Activated naive CD8-positive, alpha-beta T cell treated with anti-CD3 and anti-CD28 coated beads for 36 hours (primary cell): Measurements from ENCODE around the gene TTC28. TPM values are rescaled to one million over a fixed set of nuclear protein-coding genes. Genes with fewer than 3 reads are reported as not detected.
"Not testable (repeated sequence)": the region's sequence is repeated elsewhere in the genome, so short reads cannot be mapped to it uniquely, and the experiment has no call there.

ENCODE experiments used
- DNase-seq: peaks from one replicate; pipeline ENCODE4 v3.0.0; 2021
- H3K27ac Mint-ChIP-seq: one replicate; pipeline ENCODE4 v1.8.0; 2022; ENCODE audit warnings: mild to moderate bottlenecking, moderate library complexity, mixed read lengths
- H3K27me3 Mint-ChIP-seq: one replicate; pipeline ENCODE4 v1.8.0; 2022; ENCODE audit warnings: mild to moderate bottlenecking, mixed read lengths
- H3K36me3 Mint-ChIP-seq: one replicate; pipeline ENCODE4 v1.8.0; 2021; ENCODE audit warnings: mild to moderate bottlenecking, mixed read lengths
- H3K4me1 Mint-ChIP-seq: one replicate; pipeline ENCODE4 v1.8.0; 2021; ENCODE audit warnings: mixed read lengths
- H3K4me3 Mint-ChIP-seq: one replicate; pipeline ENCODE4 v1.8.0; 2022; ENCODE audit warnings: mild to moderate bottlenecking, moderate library complexity, mixed read lengths
- H3K9me3 Mint-ChIP-seq: one replicate; pipeline ENCODE4 v1.8.0; 2022; ENCODE audit warnings: mixed read lengths
- total RNA-seq, 2 experiments: library from RNA; stranded (reverse); gene quantifications; one replicate each; pipeline ENCODE4 v1.2.3, GENCODE V29; 2021

Gene TTC28
- total RNA-seq, 2 experiments from 2014 or later: 1.0 to 1.9 TPM

GRCh38 chr22:28521451-28521850 is 158.2 kb downstream of the TTC28 start:
- DNase-seq: no peak
- peaks cover 12% of the 10 kb centered on the region for H3K27me3 Mint-ChIP-seq
- H3K36me3 Mint-ChIP-seq: no peaks in the 10 kb centered on the region
- H3K9me3 Mint-ChIP-seq: no peaks in the 10 kb centered on the region
- H3K27ac Mint-ChIP-seq: no peak overlapping the region
- no peaks in the 10 kb centered on the region for H3K4me1 Mint-ChIP-seq
- no peak overlapping the region for H3K4me3 Mint-ChIP-seq

- no peak overlapping the region for H3K4me3 Mint-ChIP-seq
- H3K4me1 Mint-ChIP-seq: no peaks in the 10 kb centered on the region
Measured at GRCh38 chr22:28514321-28514821, 165.3 kb downstream of the TTC28 start.

GRCh38 chr22:28512387-28512786 is 167.3 kb downstream of the TTC28 start:
- not testable (repeated sequence) for H3K4me1 Mint-ChIP-seq, H3K4me3 Mint-ChIP-seq, H3K27ac Mint-ChIP-seq, H3K36me3 Mint-ChIP-seq, DNase-seq
- Mint-ChIP-seq H3K27me3 (peaks cover 31% of the 10 kb centered on the region), H3K9me3 (peaks cover 26% of the 10 kb centered on the region)

More at GRCh38 chr22:28514321-28514821, 165.3 kb downstream of the TTC28 start:
- Mint-ChIP-seq H3K9me3 (peaks cover 19% of the 10 kb centered on the region), H3K36me3 (no peaks in the 10 kb centered on the region), H3K27me3 (peaks cover 29% of the 10 kb centered on the region), H3K27ac (no peak overlapping the region)
- no peak for DNase-seq

GRCh38 chr22:28507896-28508295 is 171.7 kb downstream of the TTC28 start:
- DNase-seq: no peak
- no peak overlapping the region for H3K27ac Mint-ChIP-seq
- no peaks in the 10 kb centered on the region for H3K4me1 Mint-ChIP-seq

GRCh38 chr22:28506150-28506535 is 173.5 kb downstream of the TTC28 start:
- no peak overlapping the region for H3K27ac Mint-ChIP-seq
- H3K9me3 Mint-ChIP-seq: peaks cover 19% of the 10 kb centered on the region
- H3K27me3 Mint-ChIP-seq: peaks cover 31% of the 10 kb centered on the region
- no peak for DNase-seq
- no peak overlapping the region for H3K4me3 Mint-ChIP-seq
- H3K4me1 Mint-ChIP-seq: no peaks in the 10 kb centered on the region
- no peaks in the 10 kb centered on the region for H3K36me3 Mint-ChIP-seq

More at GRCh38 chr22:28507896-28508295, 171.7 kb downstream of the TTC28 start:
- peaks cover 26% of the 10 kb centered on the region for H3K9me3 Mint-ChIP-seq
- no peaks in the 10 kb centered on the region for H3K36me3 Mint-ChIP-seq
- peaks cover 40% of the 10 kb centered on the region for H3K27me3 Mint-ChIP-seq
- no peak overlapping the region for H3K4me3 Mint-ChIP-seq

- no peak overlapping the region for H3K4me3 Mint-ChIP-seq
- H3K27me3 Mint-ChIP-seq: peaks cover 25% of the 10 kb centered on the region
- DNase-seq: no peak
- H3K4me1 Mint-ChIP-seq: no peaks in the 10 kb centered on the region
- H3K36me3 Mint-ChIP-seq: no peaks in the 10 kb centered on the region
- peaks cover 14% of the 10 kb centered on the region for H3K9me3 Mint-ChIP-seq
- no peak overlapping the region for H3K27ac Mint-ChIP-seq
Measured at GRCh38 chr22:28505416-28506149, 174.1 kb downstream of the TTC28 start.

GRCh38 chr22:28500006-28500405 is 179.6 kb downstream of the TTC28 start:
- Mint-ChIP-seq H3K36me3 (no peaks in the 10 kb centered on the region), H3K4me1 (no peaks in the 10 kb centered on the region), H3K4me3 (no peak overlapping the region), H3K27me3 (peaks cover 24% of the 10 kb centered on the region), H3K27ac (no peak overlapping the region), H3K9me3 (no peaks in the 10 kb centered on the region)
- no peak for DNase-seq

GRCh38 chr22:28498044-28498443 is 181.6 kb downstream of the TTC28 start:
- Mint-ChIP-seq H3K27ac (no peak overlapping the region), H3K36me3 (no peaks in the 10 kb centered on the region), H3K4me1 (no peaks in the 10 kb centered on the region), H3K27me3 (peaks cover 36% of the 10 kb centered on the region), H3K9me3 (no peaks in the 10 kb centered on the region), H3K4me3 (no peak overlapping the region)
- DNase-seq: no peak

- Mint-ChIP-seq H3K27ac (no peak overlapping the region), H3K4me3 (no peak overlapping the region), H3K4me1 (no peaks in the 10 kb centered on the region), H3K36me3 (no peaks in the 10 kb centered on the region), H3K9me3 (no peaks in the 10 kb centered on the region), H3K27me3 (peaks cover 39% of the 10 kb centered on the region)
- DNase-seq: no peak
Measured at GRCh38 chr22:28497188-28497587, 182.5 kb downstream of the TTC28 start.

- not testable (repeated sequence) for H3K36me3 Mint-ChIP-seq, H3K4me3 Mint-ChIP-seq, H3K27ac Mint-ChIP-seq, H3K9me3 Mint-ChIP-seq, H3K4me1 Mint-ChIP-seq, DNase-seq
- H3K27me3 Mint-ChIP-seq: peaks cover 55% of the 10 kb centered on the region
Measured at GRCh38 chr22:28491289-28491688, 188.4 kb downstream of the TTC28 start.

GRCh38 chr22:28488825-28489224 is 190.8 kb downstream of the TTC28 start:
- H3K27ac Mint-ChIP-seq: no peak overlapping the region
- DNase-seq: no peak
- no peaks in the 10 kb centered on the region for H3K9me3 Mint-ChIP-seq
- H3K36me3 Mint-ChIP-seq: no peaks in the 10 kb centered on the region
- H3K4me1 Mint-ChIP-seq: no peaks in the 10 kb centered on the region
- H3K4me3 Mint-ChIP-seq: no peak overlapping the region
- peaks cover 44% of the 10 kb centered on the region for H3K27me3 Mint-ChIP-seq

- Mint-ChIP-seq H3K27ac (no peak overlapping the region), H3K27me3 (peaks cover 26% of the 10 kb centered on the region), H3K9me3 (no peaks in the 10 kb centered on the region), H3K4me1 (no peaks in the 10 kb centered on the region), H3K36me3 (no peaks in the 10 kb centered on the region), H3K4me3 (no peak overlapping the region)
- DNase-seq: no peak
Measured at GRCh38 chr22:28484662-28485061, 195.0 kb downstream of the TTC28 start.

GRCh38 chr22:28481725-28482124 is 197.9 kb downstream of the TTC28 start:
- no peak overlapping the region for H3K27ac Mint-ChIP-seq
- H3K4me1 Mint-ChIP-seq: no peaks in the 10 kb centered on the region
- H3K4me3 Mint-ChIP-seq: no peak overlapping the region
- H3K36me3 Mint-ChIP-seq: no peaks in the 10 kb centered on the region
- H3K9me3 Mint-ChIP-seq: no peaks in the 10 kb centered on the region
- no peak for DNase-seq
- H3K27me3 Mint-ChIP-seq: peaks cover 12% of the 10 kb centered on the region

GRCh38 chr22:28480000-28480715 is 199.5 kb downstream of the TTC28 start:
- Mint-ChIP-seq H3K4me3 (no peak overlapping the region), H3K36me3 (no peaks in the 10 kb centered on the region), H3K9me3 (no peaks in the 10 kb centered on the region), H3K27me3 (peaks cover 7% of the 10 kb centered on the region), H3K27ac (no peak overlapping the region), H3K4me1 (no peaks in the 10 kb centered on the region)
- DNase-seq: no peak

GRCh38 chr22:28478564-28478963 is 201.1 kb downstream of the TTC28 start:
- Mint-ChIP-seq H3K4me1 (no peaks in the 10 kb centered on the region), H3K9me3 (no peaks in the 10 kb centered on the region), H3K27ac (no peak overlapping the region), H3K4me3 (no peak overlapping the region), H3K27me3 (peaks cover 7% of the 10 kb centered on the region), H3K36me3 (no peaks in the 10 kb centered on the region)
- no peak for DNase-seq
